Mucosa of descending colon (tissue), 3 donors: ENCODE data around the gene COL21A1. TPM values are rescaled to one million over a fixed set of nuclear protein-coding genes. Genes with fewer than 3 reads are reported as not detected.

ENCODE experiments used
- ATAC-seq: fragments of 200-7000 bp; cut with Tn5 transposase; one replicate; pipeline ENCODE4 v1.9.1; 2020; ENCODE audit warnings: mild to moderate bottlenecking, moderate library complexity
- DNase-seq, 3 donors: peaks; one replicate each; pipeline ENCODE4 v3.0.0-alpha.2; 2020
- H3K36me3 ChIP-seq: fragments of 200-600 bp; one replicate; pipeline ENCODE4 v1.8.0; 2021; ENCODE audit warnings: low read depth, mild to moderate bottlenecking
- H3K4me1 ChIP-seq: fragments of 200-600 bp; one replicate; pipeline ENCODE4 v1.8.0; 2021; ENCODE audit warnings: low read depth, mild to moderate bottlenecking
- H3K4me3 ChIP-seq: fragments of 200-600 bp; one replicate; pipeline ENCODE4 v1.8.0; 2021; ENCODE audit warnings: mild to moderate bottlenecking
- H3K9me3 ChIP-seq: fragments of 200-600 bp; one replicate; pipeline ENCODE4 v1.8.0; 2021; ENCODE audit warnings: mild to moderate bottlenecking
- CTCF ChIP-seq: fragments of 200-600 bp; IDR thresholded peaks from one replicate; pipeline ENCODE4 v1.8.0; 2022; ENCODE audit warnings: antibody characterized with exemption, mild to moderate bottlenecking
- intact Hi-C, 2 donors: fragments of 100-400 bp; cut with DNase I in 1 of 2; cut with micrococcal nuclease in 1 of 2; formaldehyde crosslinking; loops; one replicate each; pipeline versions ENCODE4 v1.11.0 to v1.11.1; 2022; cut with DNase I, micrococcal nuclease
- total RNA-seq, 3 donors: library from RNA; stranded (reverse); fragmentation: NEBNext Ultra II Directional in 2 of 3; extraction: Animal tissue kit (Norgen Biotek cat#: 25700) in 2 of 3; gene quantifications; one replicate each; pipeline versions ENCODE4 v1.2.1 to v1.2.4, GENCODE V29; 2021 to 2023
- donor health status: DM: no; HTN: no; CAD: no; lungs with moderate emphysema.
- donor health status: DM: no; HTN: no; CAD: no.
- donor health status: DM: no; HTN: yes; CAD: no.

Gene COL21A1
- total RNA-seq, 3 donors from 2014 or later = 0.35 to 20.5 (median 2.1) TPM

- peak; percentile 68 for ATAC-seq
- no peak for TF ChIP-seq CTCF
- DNase-seq = peak in 1 of 3 donors; percentile 9
- H3K4me3 ChIP-seq = no peak overlapping the region
- no peaks in the 10 kb centered on the region for H3K9me3 ChIP-seq
- H3K36me3 ChIP-seq = no peaks in the 10 kb centered on the region
- no peaks in the 10 kb centered on the region for H3K4me1 ChIP-seq
- intact Hi-C loops = no loop called here
These were observed 160.0 kb downstream of the COL21A1 start for GRCh38 chr6:56087421-56087820.

GRCh38 chr6:56079751-56080540, 167.4 kb downstream of the COL21A1 start:
- ATAC-seq = no peak
- no peaks in the 10 kb centered on the region for H3K4me1 ChIP-seq
- no peak for TF ChIP-seq CTCF
- DNase-seq = no peak
- H3K4me3 ChIP-seq = no peak overlapping the region
- H3K36me3 ChIP-seq = no peaks in the 10 kb centered on the region
- no peaks in the 10 kb centered on the region for H3K9me3 ChIP-seq
- intact Hi-C loops = no loop called here

GRCh38 chr6:56076033-56076432, 171.3 kb downstream of the COL21A1 start:
- no peak for DNase-seq
- no peaks in the 10 kb centered on the region for H3K9me3 ChIP-seq
- no peaks in the 10 kb centered on the region for H3K4me1 ChIP-seq
- intact Hi-C loops = no loop called here
- H3K36me3 ChIP-seq = no peaks in the 10 kb centered on the region
- no peak for TF ChIP-seq CTCF
- no peak for ATAC-seq
- no peak overlapping the region for H3K4me3 ChIP-seq

GRCh38 chr6:56073761-56074160, 173.6 kb downstream of the COL21A1 start:
- no peaks in the 10 kb centered on the region for H3K9me3 ChIP-seq
- ATAC-seq (no peak), DNase-seq (no peak)
- H3K4me1 ChIP-seq = no peaks in the 10 kb centered on the region
- intact Hi-C loops = no loop called here
- TF ChIP-seq CTCF = no peak
- H3K36me3 ChIP-seq = no peaks in the 10 kb centered on the region
- no peak overlapping the region for H3K4me3 ChIP-seq

GRCh38 chr6:56073315-56073714, 174.1 kb downstream of the COL21A1 start:
- no peak for TF ChIP-seq CTCF
- H3K9me3 ChIP-seq = no peaks in the 10 kb centered on the region
- no peaks in the 10 kb centered on the region for H3K4me1 ChIP-seq
- intact Hi-C loops = no loop called here
- ATAC-seq = no peak
- no peak for DNase-seq
- no peaks in the 10 kb centered on the region for H3K36me3 ChIP-seq
- H3K4me3 ChIP-seq = no peak overlapping the region
